GM10847 (cell line): ENCODE measurements around the gene NTRK1.

Source experiments
- POLR2A ChIP-seq: IDR thresholded peaks from 2 replicates; pipeline ENCODE4 v1.6.1; 2011; ENCODE audit not compliant: insufficient read length; ENCODE audit errors: extremely low read depth

The NTRK1 gene

DNA sequence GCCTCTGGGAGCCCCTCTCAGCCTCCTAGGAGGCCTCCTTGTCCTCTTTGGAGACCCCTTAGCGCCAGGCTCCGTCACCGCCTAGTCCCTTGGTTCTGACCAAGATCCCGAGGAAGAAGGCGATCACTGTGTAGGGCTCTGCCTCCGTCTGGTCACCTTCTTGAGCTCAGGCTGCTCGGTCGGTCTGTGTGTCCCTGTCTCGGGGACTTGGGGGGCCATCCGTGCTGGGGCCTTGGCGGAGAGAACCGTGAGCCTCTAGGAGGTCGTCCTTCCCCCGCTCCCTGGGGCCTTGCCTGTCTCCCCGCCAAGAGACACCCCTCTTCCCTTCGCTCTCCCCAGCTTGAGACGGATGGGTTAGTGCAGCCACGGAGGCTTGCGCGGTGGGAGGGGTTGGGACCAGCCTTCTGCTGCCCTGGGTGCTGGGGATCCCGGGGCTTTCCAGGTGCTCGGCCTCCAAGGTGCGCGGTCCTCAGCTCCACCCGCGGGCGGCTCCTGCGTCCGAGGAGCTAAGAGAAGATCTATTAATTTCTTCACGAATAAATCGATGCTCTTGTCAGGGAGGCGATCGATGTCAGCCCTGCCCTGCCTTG, 1.0 kb upstream of the NTRK1 start:
- TF ChIP-seq POLR2A: no peak

DNA sequence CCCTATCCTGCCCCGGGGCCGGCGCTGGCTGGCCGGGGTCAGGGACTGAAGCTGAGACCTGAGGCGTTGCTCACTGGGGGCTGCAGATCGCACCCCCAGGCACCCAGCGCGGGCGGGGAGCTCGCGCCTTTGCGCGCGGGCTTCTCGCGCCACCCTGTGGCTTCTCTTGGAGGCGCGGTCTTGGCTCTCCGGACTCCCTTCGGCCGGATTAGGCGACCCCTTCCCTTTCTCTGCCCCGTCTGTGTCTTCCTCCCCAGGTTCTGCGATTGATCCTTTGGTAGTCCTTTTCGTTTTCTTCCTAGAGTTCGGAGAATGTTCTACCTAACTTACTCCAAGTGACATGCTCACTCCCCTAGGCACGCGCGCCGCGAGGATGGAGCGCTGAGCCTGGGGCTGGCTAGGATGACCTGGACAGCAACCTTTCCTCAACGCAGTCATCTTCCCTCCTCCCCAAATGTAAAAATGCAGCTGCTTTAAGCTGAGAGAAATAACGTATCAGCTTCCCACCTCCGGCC, 495 bp upstream of the NTRK1 start:
- TF ChIP-seq POLR2A: no peak

DNA sequence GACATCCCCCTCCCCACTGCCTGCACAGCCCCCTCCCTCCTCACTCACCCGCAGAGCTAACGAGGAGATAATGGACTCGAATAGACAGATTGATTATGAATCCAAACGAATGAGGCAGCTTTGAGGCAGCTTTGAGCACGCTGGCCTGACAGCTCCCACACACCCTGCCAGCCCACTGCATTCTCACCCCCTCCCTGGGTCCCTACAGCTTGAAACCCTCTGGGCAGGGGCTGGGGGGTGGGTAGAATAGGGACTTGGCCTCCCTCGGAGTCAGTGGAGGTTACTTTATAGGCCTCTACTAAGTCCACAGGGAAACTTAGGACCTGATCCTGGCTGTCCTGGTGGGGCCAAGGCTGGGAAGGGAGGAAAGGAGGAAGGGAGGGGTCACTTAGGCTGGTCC, 1.9 kb downstream of the NTRK1 start:
- no peak for TF ChIP-seq POLR2A

DNA sequence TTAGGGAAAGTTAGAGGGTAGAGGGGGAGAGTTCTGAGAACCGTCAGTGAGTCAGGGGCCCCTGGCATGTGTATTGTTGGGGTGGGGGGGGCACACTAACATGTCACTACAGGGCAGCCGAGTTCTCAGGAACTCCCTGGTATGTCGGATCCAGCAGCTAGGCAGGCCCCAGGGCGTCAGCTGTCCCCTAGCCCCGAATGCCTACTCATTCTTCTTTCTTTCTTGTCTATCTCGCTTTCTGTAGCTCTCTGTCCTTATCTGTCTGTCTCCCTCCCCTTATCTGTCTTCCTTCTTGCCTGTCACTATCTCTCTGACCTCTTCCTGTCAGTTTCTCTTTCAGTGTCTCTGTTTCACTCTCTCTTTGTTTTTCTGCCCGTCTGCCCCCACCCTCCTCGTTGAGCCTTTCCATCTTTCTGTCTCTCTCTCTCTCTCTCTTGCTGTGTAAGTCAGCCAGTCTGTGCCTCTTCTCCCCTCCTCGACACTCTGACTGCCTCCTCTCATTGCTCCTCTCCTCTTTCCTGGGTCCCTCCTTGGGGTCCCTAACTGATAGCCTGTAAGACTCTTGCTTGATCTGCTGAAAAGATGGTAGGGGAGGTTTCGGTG, 2.4 kb downstream of the NTRK1 start:
- no peak for TF ChIP-seq POLR2A

DNA sequence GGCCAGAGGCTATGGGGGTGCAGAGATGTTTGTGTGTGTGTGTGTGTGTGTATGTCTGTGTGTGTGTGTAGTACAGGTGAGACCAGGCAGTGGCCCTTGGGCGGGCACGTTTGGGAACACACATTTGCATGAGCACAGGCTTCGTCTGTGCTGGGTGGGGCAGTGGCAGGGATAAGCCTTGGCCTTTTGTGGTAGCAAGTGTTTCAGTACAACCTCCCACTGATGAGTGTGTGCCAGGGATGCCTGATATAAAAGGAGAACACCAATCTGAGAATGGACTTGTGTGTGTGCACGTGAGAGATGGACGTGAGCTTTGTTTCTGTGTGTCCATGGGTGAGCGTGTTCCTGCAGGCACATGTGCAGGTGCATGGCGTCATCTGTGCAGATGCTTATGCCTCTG, 3.0 kb downstream of the NTRK1 start:
- TF ChIP-seq POLR2A: no peak

DNA sequence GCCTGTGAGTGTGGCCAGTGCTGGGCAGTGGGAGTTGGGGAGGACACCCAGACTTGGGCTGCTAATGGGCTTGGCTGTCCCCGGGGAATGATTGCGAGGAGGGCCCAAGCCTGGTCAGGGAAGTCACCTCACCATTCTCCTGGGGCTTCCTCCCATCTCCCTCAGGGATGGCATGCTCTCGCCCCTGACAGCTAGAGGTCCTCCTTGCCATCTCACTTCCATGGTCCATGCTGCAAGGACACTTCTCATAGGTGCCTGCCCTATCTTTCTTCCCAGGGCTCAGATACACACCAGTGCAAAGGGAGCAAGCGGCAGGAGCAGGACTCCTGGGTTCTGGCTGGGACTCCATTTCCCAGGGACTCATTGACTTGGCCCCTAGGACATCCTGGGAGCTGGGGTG, 4.1 kb downstream of the NTRK1 start:
- TF ChIP-seq POLR2A: no peak

DNA sequence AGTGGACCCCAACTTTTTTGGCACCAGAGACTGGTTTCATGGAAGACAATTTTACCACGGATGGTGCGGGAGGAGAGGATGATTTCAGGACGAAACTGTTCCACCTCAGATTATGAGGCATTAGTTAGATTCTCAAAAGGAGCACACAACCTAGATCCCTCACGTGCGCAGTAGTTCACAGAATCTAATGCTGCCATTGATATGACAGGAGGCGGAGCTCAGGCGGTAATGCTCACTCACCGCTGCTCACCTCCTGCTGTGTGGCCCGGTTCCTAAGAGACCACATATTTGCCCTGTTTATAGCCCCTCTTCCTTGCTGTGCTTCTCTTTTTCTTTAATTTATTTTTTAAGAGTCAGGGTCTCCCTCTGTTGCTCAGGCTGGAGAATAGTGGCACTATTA, 4.6 kb downstream of the NTRK1 start:
- TF ChIP-seq POLR2A: no peak

DNA sequence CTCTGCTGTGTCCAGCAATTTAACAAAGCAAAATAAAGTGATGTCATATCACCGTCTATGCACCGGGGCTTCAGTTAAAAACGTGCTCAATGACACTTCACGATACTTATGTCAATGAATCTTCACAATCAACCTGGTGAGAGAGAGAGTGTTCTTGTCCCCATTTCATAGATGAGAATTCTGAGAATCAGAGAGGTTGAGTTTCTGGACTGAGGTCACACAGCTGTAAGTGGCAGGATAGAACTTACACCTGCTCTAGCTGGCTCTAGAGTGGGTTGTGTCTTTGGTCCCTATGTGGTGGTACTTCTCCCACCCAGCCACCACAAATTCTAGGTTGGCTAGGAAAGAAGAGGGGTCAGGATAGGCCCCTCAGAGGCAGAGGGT, 5.2 kb downstream of the NTRK1 start:
- no peak for TF ChIP-seq POLR2A

DNA sequence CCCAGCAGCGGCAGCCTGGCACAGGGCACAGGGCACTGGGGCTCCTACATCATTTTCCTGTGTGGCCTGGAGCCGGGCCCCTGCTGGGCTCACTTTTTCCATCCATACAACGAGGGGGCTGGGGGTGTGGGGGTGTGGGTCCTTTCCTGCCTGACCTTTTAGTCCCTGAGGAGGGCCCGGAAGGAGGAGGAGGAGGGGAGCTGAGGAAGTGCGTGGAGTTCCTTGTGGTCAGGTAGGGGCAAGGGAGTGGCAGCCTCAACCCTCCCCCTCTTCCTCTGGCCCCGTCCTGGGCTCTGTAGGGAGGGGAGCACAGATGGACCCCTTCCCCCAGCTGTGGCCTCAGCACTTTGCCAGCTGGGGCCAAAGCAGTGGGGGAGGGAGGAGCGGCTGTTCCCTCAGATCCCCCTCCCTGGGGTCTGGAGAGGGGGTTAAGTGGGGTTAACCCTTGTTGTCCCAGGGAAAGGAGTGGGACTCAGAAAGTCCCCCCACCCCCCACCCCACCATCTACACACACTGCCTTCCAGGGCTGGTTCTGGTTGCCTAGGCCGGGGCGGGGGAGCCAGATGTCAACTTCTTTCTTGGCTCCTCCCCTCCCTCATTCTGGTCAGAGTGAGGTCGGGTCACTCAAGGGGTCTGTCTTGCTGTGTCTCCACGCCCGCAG, 5.7 kb downstream of the NTRK1 start:
- no peak for TF ChIP-seq POLR2A

DNA sequence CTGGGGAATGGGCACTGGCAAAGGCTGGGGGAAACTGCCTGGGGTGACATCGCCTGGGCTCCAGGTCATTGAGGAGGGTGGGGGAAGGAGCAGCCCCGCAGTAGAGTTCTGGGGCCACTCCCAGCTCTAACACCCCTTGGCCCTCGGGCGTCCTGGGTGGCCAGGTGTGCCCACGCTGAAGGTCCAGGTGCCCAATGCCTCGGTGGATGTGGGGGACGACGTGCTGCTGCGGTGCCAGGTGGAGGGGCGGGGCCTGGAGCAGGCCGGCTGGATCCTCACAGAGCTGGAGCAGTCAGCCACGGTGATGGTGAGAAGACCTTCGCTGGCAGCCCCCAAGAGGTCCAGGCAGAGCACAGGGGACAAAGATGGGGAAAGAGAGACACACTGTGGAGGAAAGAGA, 7.7 kb downstream of the NTRK1 start:
- no peak for TF ChIP-seq POLR2A

DNA sequence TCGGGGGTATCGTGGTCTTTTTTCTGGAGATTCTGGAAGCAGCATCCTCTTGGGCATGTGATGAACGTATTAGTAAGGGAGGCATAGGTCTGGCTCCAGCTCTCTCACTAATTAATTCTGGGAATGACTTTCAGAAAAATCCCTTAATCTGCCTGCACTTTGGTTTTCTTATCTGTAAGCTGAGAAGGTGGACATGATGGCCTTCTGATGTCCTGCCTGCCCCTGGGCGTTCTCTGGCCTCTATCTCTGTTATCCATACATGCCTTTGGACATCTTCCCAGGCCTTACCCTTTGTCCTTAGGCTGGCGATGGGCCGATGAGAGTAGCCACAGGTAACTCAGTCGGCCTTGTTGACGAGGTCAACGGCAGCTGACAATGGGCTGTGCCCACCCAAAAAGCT, 8.8 kb downstream of the NTRK1 start:
- no peak for TF ChIP-seq POLR2A

DNA sequence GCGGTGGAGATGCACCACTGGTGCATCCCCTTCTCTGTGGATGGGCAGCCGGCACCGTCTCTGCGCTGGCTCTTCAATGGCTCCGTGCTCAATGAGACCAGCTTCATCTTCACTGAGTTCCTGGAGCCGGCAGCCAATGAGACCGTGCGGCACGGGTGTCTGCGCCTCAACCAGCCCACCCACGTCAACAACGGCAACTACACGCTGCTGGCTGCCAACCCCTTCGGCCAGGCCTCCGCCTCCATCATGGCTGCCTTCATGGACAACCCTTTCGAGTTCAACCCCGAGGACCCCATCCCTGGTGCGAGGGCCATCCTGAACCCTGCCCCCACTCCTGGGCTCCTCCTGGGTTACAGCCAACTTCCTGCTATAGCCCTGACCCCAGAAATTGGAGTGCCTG, 13.0 kb downstream of the NTRK1 start:
- TF ChIP-seq POLR2A: no peak

DNA sequence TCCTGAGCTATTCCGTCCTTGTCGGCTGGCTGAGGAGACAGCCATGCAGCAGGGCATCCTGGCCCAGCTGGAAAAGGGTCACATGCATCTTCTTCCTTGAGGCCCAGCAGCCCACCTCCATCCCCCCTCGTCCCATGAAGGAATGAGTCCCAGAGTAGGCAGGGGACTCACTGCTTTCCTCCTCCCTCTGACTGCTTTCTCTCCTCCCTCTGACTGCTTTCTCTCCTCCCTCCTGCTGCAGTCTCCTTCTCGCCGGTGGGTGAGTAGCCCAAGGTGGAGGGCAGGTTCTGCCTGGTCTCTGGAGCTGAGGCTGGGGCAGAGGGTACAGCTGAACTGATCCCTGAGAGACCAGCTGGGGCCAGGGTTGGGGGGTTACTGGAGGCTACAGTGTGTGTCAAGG, 13.5 kb downstream of the NTRK1 start:
- no peak for TF ChIP-seq POLR2A

DNA sequence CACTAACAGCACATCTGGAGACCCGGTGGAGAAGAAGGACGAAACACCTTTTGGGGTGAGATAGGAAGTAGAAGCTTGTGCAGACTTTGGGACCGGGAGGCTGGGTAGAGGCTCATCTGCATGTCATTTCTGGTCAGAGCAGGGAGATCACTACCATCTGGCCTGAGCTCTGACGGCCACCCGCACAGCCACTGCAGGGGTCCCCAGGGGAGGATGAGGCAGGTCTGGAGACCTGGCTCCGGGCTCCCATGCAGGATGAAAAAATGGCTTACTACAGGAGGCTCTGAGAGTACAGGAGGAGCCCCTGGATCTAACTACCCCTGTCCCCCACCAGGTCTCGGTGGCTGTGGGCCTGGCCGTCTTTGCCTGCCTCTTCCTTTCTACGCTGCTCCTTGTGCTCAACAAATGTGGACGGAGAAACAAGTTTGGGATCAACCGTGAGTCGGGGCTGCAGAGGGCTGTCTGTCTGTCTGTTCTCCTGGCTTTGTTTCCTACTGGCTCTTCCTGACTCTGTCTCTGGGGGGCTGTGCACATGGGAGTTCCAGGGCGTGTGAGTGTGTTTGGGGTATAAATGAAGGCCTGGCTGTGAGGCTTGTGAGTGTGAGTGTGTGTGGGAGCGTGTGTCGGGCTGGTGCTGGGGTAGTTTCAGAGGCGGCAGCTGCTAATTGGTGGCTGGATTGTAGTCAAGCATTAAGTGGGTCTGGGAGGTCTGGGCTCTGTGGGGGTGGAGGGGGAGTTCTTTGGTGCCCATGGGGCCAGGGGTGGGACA, 14.1 kb downstream of the NTRK1 start:
- no peak for TF ChIP-seq POLR2A

DNA sequence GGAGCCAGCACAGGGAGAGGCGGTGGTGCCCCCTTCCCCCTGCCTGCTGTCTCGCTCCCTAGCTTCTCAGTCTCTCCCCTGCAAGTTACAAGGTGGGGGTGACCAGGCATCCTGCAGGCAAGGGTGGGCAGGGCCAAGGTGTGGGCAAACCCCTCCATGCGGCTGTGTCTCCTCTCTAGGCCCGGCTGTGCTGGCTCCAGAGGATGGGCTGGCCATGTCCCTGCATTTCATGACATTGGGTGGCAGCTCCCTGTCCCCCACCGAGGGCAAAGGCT, 14.6 kb downstream of the NTRK1 start:
- TF ChIP-seq POLR2A: no peak

DNA sequence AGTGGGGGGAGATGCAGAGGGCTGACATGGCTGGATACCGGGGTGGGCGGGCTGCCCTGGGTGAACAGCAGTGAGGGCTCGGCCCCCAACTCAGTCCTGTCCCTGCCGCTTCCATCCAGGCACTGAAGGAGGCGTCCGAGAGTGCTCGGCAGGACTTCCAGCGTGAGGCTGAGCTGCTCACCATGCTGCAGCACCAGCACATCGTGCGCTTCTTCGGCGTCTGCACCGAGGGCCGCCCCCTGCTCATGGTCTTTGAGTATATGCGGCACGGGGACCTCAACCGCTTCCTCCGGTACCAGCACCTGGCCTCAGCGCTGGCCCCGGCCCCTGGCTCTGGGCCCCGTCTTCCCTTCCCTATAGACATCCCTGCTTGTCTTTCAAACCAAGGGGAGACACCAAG, 15.6 kb downstream of the NTRK1 start:
- no peak for TF ChIP-seq POLR2A

DNA sequence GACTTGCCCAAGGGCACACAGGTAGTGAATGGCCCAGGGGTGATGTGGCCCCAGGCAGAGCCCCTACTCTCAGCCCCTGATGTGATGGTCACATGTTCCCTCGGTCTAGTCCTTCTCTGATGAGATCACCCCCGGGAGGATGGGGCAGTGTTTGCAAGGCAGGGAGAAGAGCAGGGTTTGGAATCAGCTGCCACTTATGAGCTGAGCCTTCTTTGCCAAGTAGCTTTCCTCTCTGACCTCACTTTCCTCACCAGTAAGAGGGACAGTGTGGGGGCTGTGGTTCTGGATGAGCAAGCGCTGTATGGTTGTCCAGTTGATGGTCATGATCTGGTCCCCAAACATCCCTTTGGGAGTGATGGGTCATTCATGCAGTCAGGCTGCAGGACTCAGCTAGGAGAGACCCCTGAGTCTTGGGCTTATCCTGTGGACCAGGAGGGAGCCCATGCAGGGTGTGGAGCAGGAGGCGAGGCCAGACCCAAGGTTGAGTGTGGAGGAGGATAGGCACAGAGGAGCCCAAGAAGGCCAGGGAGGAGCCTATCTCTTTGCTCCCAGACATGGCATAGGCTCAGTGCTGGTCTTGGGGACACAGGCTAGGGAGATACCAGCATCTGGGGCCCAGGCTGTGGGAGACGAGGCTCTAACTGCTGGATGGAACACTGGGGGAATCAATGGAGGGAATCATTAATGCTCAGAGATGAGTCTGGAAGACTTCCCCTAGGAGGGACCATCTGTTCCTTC, 16.9 kb downstream of the NTRK1 start:
- no peak for TF ChIP-seq POLR2A
